Esophagus squamous epithelium (tissue), 4 donors: Measurements from ENCODE around the gene SELENOO.
"Not testable (repeated sequence)": the region's sequence is repeated elsewhere in the genome, so short reads cannot be mapped to it uniquely, and the experiment has no call there.

ENCODE experiments used
- POLR2A ChIP-seq, 4 donors: fragments of 450-650 bp; IDR thresholded peaks; one replicate each; pipeline ENCODE4 v1.6.1; 2017; ENCODE audit warnings: antibody characterized with exemption in 4 of 4, mild to moderate bottlenecking in 4 of 4, moderate library complexity in 3 of 4
- TF ChIP-seq, protein P1 (sequence below), 6 experiments: fragments of 450-650 bp in 4 of 6; fragments of 200-600 bp in 2 of 6; sonication (generic) in 2 of 6; IDR thresholded peaks; one replicate each; pipeline ENCODE4 v1.5.1; 2016 to 2019; ENCODE audit warnings: antibody characterized with exemption in 6 of 6, mild to moderate bottlenecking in 4 of 6, moderate library complexity in 4 of 6

DNA sequence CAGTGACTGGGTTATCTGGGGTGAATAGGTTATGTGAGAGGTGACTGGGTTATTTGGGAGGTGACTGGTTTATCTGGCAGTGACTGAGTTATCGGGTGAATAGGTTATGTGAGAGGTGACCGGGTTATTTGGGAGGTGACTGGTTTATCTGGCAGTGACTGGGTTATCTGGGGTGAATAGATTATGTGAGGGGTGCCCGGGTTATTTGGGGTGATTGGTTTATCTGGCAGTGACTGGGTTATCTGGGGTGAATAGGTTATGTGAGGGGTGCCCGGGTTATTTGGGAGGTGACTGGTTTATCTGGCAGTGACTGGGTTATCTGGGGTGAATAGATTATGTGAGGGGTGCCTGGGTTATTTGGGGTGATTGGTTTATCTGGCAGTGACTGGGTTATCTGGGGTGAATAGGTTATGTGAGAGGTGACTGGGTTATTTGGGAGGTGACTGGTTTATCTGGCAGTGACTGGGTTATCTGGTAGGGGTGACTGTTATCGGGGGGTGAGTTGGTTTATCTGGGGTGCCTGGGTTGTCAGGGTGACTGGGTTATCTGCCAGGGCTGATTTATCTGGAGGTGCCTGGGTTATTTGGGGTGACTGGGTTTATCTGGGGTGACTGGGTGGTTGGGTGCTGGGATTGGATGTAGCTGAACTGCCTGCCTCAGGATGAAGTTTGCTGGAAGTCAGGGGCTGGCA lies 32.2 kb upstream of the SELENOO start:
- TF ChIP-seq POLR2A (IDR thresholded peaks at IDR 0.05) = not testable (repeated sequence)
- TF ChIP-seq, protein P1, sequence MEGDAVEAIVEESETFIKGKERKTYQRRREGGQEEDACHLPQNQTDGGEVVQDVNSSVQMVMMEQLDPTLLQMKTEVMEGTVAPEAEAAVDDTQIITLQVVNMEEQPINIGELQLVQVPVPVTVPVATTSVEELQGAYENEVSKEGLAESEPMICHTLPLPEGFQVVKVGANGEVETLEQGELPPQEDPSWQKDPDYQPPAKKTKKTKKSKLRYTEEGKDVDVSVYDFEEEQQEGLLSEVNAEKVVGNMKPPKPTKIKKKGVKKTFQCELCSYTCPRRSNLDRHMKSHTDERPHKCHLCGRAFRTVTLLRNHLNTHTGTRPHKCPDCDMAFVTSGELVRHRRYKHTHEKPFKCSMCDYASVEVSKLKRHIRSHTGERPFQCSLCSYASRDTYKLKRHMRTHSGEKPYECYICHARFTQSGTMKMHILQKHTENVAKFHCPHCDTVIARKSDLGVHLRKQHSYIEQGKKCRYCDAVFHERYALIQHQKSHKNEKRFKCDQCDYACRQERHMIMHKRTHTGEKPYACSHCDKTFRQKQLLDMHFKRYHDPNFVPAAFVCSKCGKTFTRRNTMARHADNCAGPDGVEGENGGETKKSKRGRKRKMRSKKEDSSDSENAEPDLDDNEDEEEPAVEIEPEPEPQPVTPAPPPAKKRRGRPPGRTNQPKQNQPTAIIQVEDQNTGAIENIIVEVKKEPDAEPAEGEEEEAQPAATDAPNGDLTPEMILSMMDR (IDR thresholded peaks at IDR 0.05) = not testable (repeated sequence)
